ENCODE data around the gene SCUBE1.

Gene SCUBE1

GRCh38 chr22:43326331-43327156, 16.6 kb downstream of the SCUBE1 start:
- DNase-seq = peak in 1 of 3 experiments; percentile 7

GRCh38 chr22:43325176-43325575, 18.0 kb downstream of the SCUBE1 start:
- no peak for DNase-seq

GRCh38 chr22:43320943-43321900, 21.9 kb downstream of the SCUBE1 start:
- DNase-seq = no peak

- DNase-seq = no peak
Measured at GRCh38 chr22:43319661-43320486, 23.3 kb downstream of the SCUBE1 start.

GRCh38 chr22:43317239-43317638, 25.9 kb downstream of the SCUBE1 start:
- no peak for DNase-seq

- peak; percentile 7 to 45 (median 11) for DNase-seq
Measured at GRCh38 chr22:43315687-43316217, 27.4 kb downstream of the SCUBE1 start.

GRCh38 chr22:43314611-43315010, 28.6 kb downstream of the SCUBE1 start:
- no peak for DNase-seq

GRCh38 chr22:43313890-43314474, 29.2 kb downstream of the SCUBE1 start:
- DNase-seq = no peak

- peak in 1 of 3 experiments; percentile 1 for DNase-seq
Measured at GRCh38 chr22:43313244-43313889, 29.8 kb downstream of the SCUBE1 start.

GRCh38 chr22:43312608-43313007, 30.6 kb downstream of the SCUBE1 start:
- DNase-seq = no peak

- DNase-seq = no peak
Measured at GRCh38 chr22:43310798-43311197, 32.4 kb downstream of the SCUBE1 start.

GRCh38 chr22:43310311-43310710, 32.9 kb downstream of the SCUBE1 start:
- peak in 2 of 3 experiments; percentile 1 to 19 for DNase-seq

- DNase-seq = no peak
Measured at GRCh38 chr22:43308836-43309235, 34.3 kb downstream of the SCUBE1 start.

GRCh38 chr22:43308060-43308830, 34.9 kb downstream of the SCUBE1 start:
- DNase-seq = peak; percentile 53 to 70 (median 66)

- no peak for DNase-seq
Measured at GRCh38 chr22:43305806-43306205, 37.4 kb downstream of the SCUBE1 start.

- DNase-seq = peak in 1 of 3 experiments; percentile 2
Measured at GRCh38 chr22:43304831-43305590, 38.2 kb downstream of the SCUBE1 start.

GRCh38 chr22:43303751-43304150, 39.4 kb downstream of the SCUBE1 start:
- no peak for DNase-seq

GRCh38 chr22:43303166-43303565, 40.0 kb downstream of the SCUBE1 start:
- DNase-seq = no peak

GRCh38 chr22:43302531-43303041, 40.6 kb downstream of the SCUBE1 start:
- peak in 1 of 3 experiments; percentile 9 for DNase-seq

- DNase-seq = no peak
Measured at GRCh38 chr22:43301866-43302265, 41.3 kb downstream of the SCUBE1 start.
